OCI-LY1 (cell line): ENCODE results near the gene TOP1.

Experiments used
- H2AFZ ChIP-seq: fragments of 200-600 bp; sonication (generic), shearing (Covaris generic); 2 replicates; pipeline ENCODE4 v1.6.0; 2014; ENCODE audit warnings: antibody characterized with exemption, mild to moderate bottlenecking, low read length
- H3F3A ChIP-seq: fragments of 200-600 bp; sonication (generic), shearing (Covaris generic); 2 replicates; pipeline ENCODE4 v1.6.0; 2014; ENCODE audit warnings: mild to moderate bottlenecking, antibody characterized with exemption, low read length, moderate library complexity; ENCODE audit not compliant: insufficient read depth
- H3K27ac ChIP-seq: fragments of 200-600 bp; sonication (generic); 2 replicates; pipeline ENCODE4 v1.5.1; 2014; ENCODE audit warnings: low read length, mixed run types, mild to moderate bottlenecking, low read depth; ENCODE audit not compliant: poor library complexity, severe bottlenecking
- H3K27me3 ChIP-seq: fragments of 200-600 bp; sonication (generic); 2 replicates; pipeline ENCODE4 v1.6.0; 2014; ENCODE audit warnings: antibody characterized with exemption, mild to moderate bottlenecking, low read length, moderate library complexity; ENCODE audit not compliant: insufficient read depth
- H3K36me3 ChIP-seq: fragments of 200-600 bp; sonication (generic); 2 replicates; pipeline ENCODE4 v1.6.1; 2014; ENCODE audit warnings: mild to moderate bottlenecking, antibody characterized with exemption, low read length, moderate library complexity, mixed read lengths; ENCODE audit not compliant: insufficient read depth
- H3K4me1 ChIP-seq: fragments of 200-600 bp; sonication (generic); 2 replicates; pipeline ENCODE4 v1.5.1; 2014; ENCODE audit warnings: mild to moderate bottlenecking, low read length, moderate library complexity; ENCODE audit not compliant: insufficient read depth, severe bottlenecking
- H3K4me2 ChIP-seq: fragments of 200-600 bp; sonication (generic), shearing (Covaris generic); 2 replicates; pipeline ENCODE4 v1.6.1; 2014; ENCODE audit warnings: low read length
- H3K4me3 ChIP-seq: fragments of 200-600 bp; sonication (generic); 2 replicates; pipeline ENCODE4 v1.5.1; 2014; ENCODE audit warnings: low read length, low read depth, mild to moderate bottlenecking, mixed read lengths; ENCODE audit not compliant: poor library complexity, severe bottlenecking
- H3K79me2 ChIP-seq: fragments of 200-600 bp; shearing (Covaris generic); 2 replicates; pipeline ENCODE4 v1.6.1; 2016; ENCODE audit warnings: mixed run types, low read length, mixed read lengths; ENCODE audit not compliant: insufficient read depth
- H3K9ac ChIP-seq: fragments of 200-600 bp; sonication (generic), shearing (Covaris generic); 2 replicates; pipeline ENCODE4 v1.6.1; 2014; ENCODE audit warnings: mild to moderate bottlenecking, low read length, mixed read lengths
- H3K9me2 ChIP-seq: fragments of 200-600 bp; sonication (generic), shearing (Covaris generic); 2 replicates; pipeline ENCODE4 v1.6.1; 2014; ENCODE audit warnings: low read depth, mild to moderate bottlenecking, low read length, mixed read lengths
- H3K9me3 ChIP-seq: fragments of 200-600 bp; shearing (Covaris generic); 2 replicates; pipeline ENCODE4 v1.6.1; 2014; ENCODE audit warnings: low read length, mixed read lengths
- H4K20me1 ChIP-seq: fragments of 200-600 bp; sonication (generic), shearing (Covaris generic); 2 replicates; pipeline ENCODE4 v1.6.0; 2016; ENCODE audit warnings: mild to moderate bottlenecking, low read length; ENCODE audit not compliant: insufficient read depth
- CTCF ChIP-seq: fragments of 200-600 bp; sonication (generic), shearing (Covaris generic); IDR thresholded peaks from 2 replicates; pipeline ENCODE4 v1.5.1; 2017; ENCODE audit warnings: mild to moderate bottlenecking, antibody characterized with exemption, low read length, moderate library complexity, mixed read lengths
- EZH2 ChIP-seq: fragments of 200-600 bp; sonication (generic), shearing (Covaris generic); IDR thresholded peaks from 2 replicates; pipeline ENCODE4 v1.8.0; 2017; ENCODE audit warnings: borderline replicate concordance, mixed run types, mild to moderate bottlenecking, antibody characterized with exemption, low read length, moderate library complexity, mixed read lengths

TOP1 gene

GRCh38 chr20:41064377-41064776 is 35.8 kb downstream of the TOP1 start:
- H3K9me3 ChIP-seq = 0 out of 2 replicates have a peak, but pooled peaks cover 3% of the 10 kb centered on the region
- no peaks in the 10 kb centered on the region for H3K27me3 ChIP-seq
- H3K4me3 ChIP-seq = no peak overlapping the region
- H3K9ac ChIP-seq = no peak overlapping the region
- H3K36me3 ChIP-seq = peaks cover 92% of the 10 kb centered on the region
- no peaks in the 10 kb centered on the region for H3K9me2 ChIP-seq
- no peak for TF ChIP-seq EZH2
- no peaks in the 10 kb centered on the region for H4K20me1 ChIP-seq
- H3K4me2 ChIP-seq = no peak overlapping the region
- no peak overlapping the region for H2AFZ ChIP-seq
- peaks cover 90% of the 10 kb centered on the region for H3K79me2 ChIP-seq
- H3F3A ChIP-seq = no peaks in the 10 kb centered on the region
- no peak overlapping the region for H3K27ac ChIP-seq
- H3K4me1 ChIP-seq = peaks cover 16% of the 10 kb centered on the region

- Histone ChIP-seq H3K79me2 (peaks cover 90% of the 10 kb centered on the region), H3K27ac (no peak overlapping the region), H3K27me3 (no peaks in the 10 kb centered on the region), H3K4me3 (no peak overlapping the region), H3K36me3 (peaks cover 92% of the 10 kb centered on the region), H3F3A (no peaks in the 10 kb centered on the region), H3K9ac (no peak overlapping the region), H3K4me1 (peaks cover 16% of the 10 kb centered on the region), H3K9me2 (no peaks in the 10 kb centered on the region), H4K20me1 (no peaks in the 10 kb centered on the region), H3K4me2 (no peak overlapping the region), H2AFZ (no peak overlapping the region), H3K9me3 (0 out of 2 replicates have a peak, but pooled peaks cover 3% of the 10 kb centered on the region)
- TF ChIP-seq EZH2 (no peak), CTCF (no peak)
Observed at GRCh38 chr20:41065716-41066115, 37.1 kb downstream of the TOP1 start.

- H4K20me1 ChIP-seq = no peaks in the 10 kb centered on the region
- H3K9me3 ChIP-seq = no peaks in the 10 kb centered on the region
- TF ChIP-seq CTCF (no peak), EZH2 (no peak)
- no peaks in the 10 kb centered on the region for H3K9me2 ChIP-seq
- H3F3A ChIP-seq = no peaks in the 10 kb centered on the region
- no peak overlapping the region for H2AFZ ChIP-seq
- peaks cover 86% of the 10 kb centered on the region for H3K36me3 ChIP-seq
- no peak overlapping the region for H3K4me3 ChIP-seq
- H3K9ac ChIP-seq = no peak overlapping the region
- no peak overlapping the region for H3K27ac ChIP-seq
- H3K79me2 ChIP-seq = peaks cover 89% of the 10 kb centered on the region
- H3K4me1 ChIP-seq = peaks cover 31% of the 10 kb centered on the region
- no peak overlapping the region for H3K4me2 ChIP-seq
- H3K27me3 ChIP-seq = no peaks in the 10 kb centered on the region
Observed at GRCh38 chr20:41068806-41069205, 40.2 kb downstream of the TOP1 start.

- Histone ChIP-seq H3K9me2 (no peaks in the 10 kb centered on the region), H3K4me1 (peaks cover 40% of the 10 kb centered on the region), H3K27me3 (no peaks in the 10 kb centered on the region), H4K20me1 (no peaks in the 10 kb centered on the region), H3K36me3 (peaks cover 83% of the 10 kb centered on the region), H3F3A (no peaks in the 10 kb centered on the region), H3K9me3 (no peaks in the 10 kb centered on the region), H3K79me2 (peaks cover 81% of the 10 kb centered on the region), H3K9ac (no peak overlapping the region), H3K27ac (peak overlapping the region; percentile 20), H3K4me2 (no peak overlapping the region), H2AFZ (no peak overlapping the region), H3K4me3 (no peak overlapping the region)
- TF ChIP-seq EZH2 (no peak), CTCF (no peak)
Observed at GRCh38 chr20:41072190-41072863, 43.7 kb downstream of the TOP1 start.
